ENCODE results near the gene TNIK. TPM values are rescaled to one million over a fixed set of nuclear protein-coding genes. Genes with fewer than 3 reads are reported as not detected.

Gene TNIK
- total and polyA plus RNA-seq, 2 of the 13 experiments (the other 11 are each of a cell fraction or from before 2014, with no cell fraction given): 0.15 to 0.22 TPM

- no peaks in the 10 kb centered on the region for H3K36me3 ChIP-seq (replicated peaks in 1 of 2; ENCODE audit: control insufficient read depth in 1 of 2, insufficient read depth in 2 of 2, low read length in 2 of 2)
- no peaks in the 10 kb centered on the region for H3K4me1 ChIP-seq (ENCODE audit: insufficient read depth, low read length)
- POLR2A ChIA-PET: no interaction called here
- intact Hi-C loops (cut with micrococcal nuclease; ENCODE audit: unreplicated experiment): no loop called here
- no peak overlapping the region for H2AFZ ChIP-seq (ENCODE audit: low read length)
- CTCF ChIA-PET (ENCODE audit: low intra/inter-chr PET ratio, low total read pairs): no interaction called here
- DNase-seq (ENCODE audit: low spot score) (no peak), FAIRE-seq (no peak), ATAC-seq (no peak)
- H3K4me3 ChIP-seq (replicated peaks in 1 of 3; ENCODE audit: insufficient read depth in 1 of 3, low read depth in 2 of 3, low read length in 3 of 3): no peak overlapping the region
- H4K20me1 ChIP-seq (ENCODE audit: insufficient read depth, low read length): no peaks in the 10 kb centered on the region
- no peaks in the 10 kb centered on the region for H3K9me3 ChIP-seq (ENCODE audit: low read length)
- WGBS (ENCODE audit: low lambda C conversion rate): 93% methylated on average over 1 of the region's 1 CpG
- no peak for TF ChIP-seq ATF6 (CRISPR knock-in tag; conservative IDR thresholded peaks at IDR 0.05)
- no peak for TF ChIP-seq ZBTB26 (CRISPR knock-in tag; IDR thresholded peaks at IDR 0.05; ENCODE audit: borderline replicate concordance)
- no peak for TF ChIP-seq CREBL2 (CRISPR knock-in tag; IDR thresholded peaks at IDR 0.05; ENCODE audit: borderline replicate concordance)
- TF ChIP-seq ARNT (IDR thresholded peaks at IDR 0.05): no peak
- TF ChIP-seq MAFF (IDR thresholded peaks at IDR 0.05; ENCODE audit: low read depth, low read length): no peak
- TF ChIP-seq CSRNP2 (CRISPR knock-in tag; conservative IDR thresholded peaks at IDR 0.05; ENCODE audit: low read depth): no peak
- no peak for TF ChIP-seq ZBTB7A (CRISPR knock-in tag; IDR thresholded peaks at IDR 0.05)
- TF ChIP-seq PAF1 (CRISPR knock-in tag; IDR thresholded peaks at IDR 0.05): no peak
- no peak for TF ChIP-seq RXRB (CRISPR knock-in tag; IDR thresholded peaks at IDR 0.05; ENCODE audit: borderline replicate concordance)
- TF ChIP-seq ZNF615 (CRISPR knock-in tag; IDR thresholded peaks at IDR 0.05; ENCODE audit: borderline replicate concordance): no peak
- TF ChIP-seq NFIC (IDR thresholded peaks at IDR 0.05; ENCODE audit: low read length): no peak
- TF ChIP-seq ZNF251 (CRISPR knock-in tag; IDR thresholded peaks at IDR 0.05): no peak
- no peak for TF ChIP-seq RNF2 (conservative IDR thresholded peaks at IDR 0.05; ENCODE audit: low read depth)
- TF ChIP-seq SP4 (CRISPR knock-in tag; IDR thresholded peaks at IDR 0.05): no peak
- no peak for TF ChIP-seq TBL1XR1 (IDR thresholded peaks at IDR 0.05; ENCODE audit: borderline replicate concordance, low read length, partially characterized antibody)
- TF ChIP-seq FOXK2 (IDR thresholded peaks at IDR 0.05): no peak
- no peak for TF ChIP-seq DMAP1 (CRISPR knock-in tag; IDR thresholded peaks at IDR 0.05)
- no peak for TF ChIP-seq ZSCAN31 (CRISPR knock-in tag; IDR thresholded peaks at IDR 0.05; ENCODE audit: low read depth)
- no peak for TF ChIP-seq ZNF354B (CRISPR knock-in tag; IDR thresholded peaks at IDR 0.05)
- no peak for TF ChIP-seq ZNF44 (CRISPR knock-in tag; IDR thresholded peaks at IDR 0.05)
- H3K27me3 ChIP-seq (ENCODE audit: control insufficient read depth in 1 of 2, insufficient read depth in 2 of 2, low read length in 2 of 2): no peaks in the 10 kb centered on the region
- in situ Hi-C loops (cut with HindIII; ENCODE audit: extremely low pct_ligation_motif_present, low pct_unique_long_range_greater_than_20kb): no loop called here
- no peak overlapping the region for H3K4me2 ChIP-seq (ENCODE audit: low read depth, low read length)
- H3K27ac ChIP-seq (ENCODE audit: extremely low read length, insufficient read depth, low read length): no peak overlapping the region
- no peaks in the 10 kb centered on the region for H3K79me2 ChIP-seq (ENCODE audit: insufficient read depth, low read length)
- H3K9ac ChIP-seq (ENCODE audit: insufficient read depth, low read depth, low read length): no peak overlapping the region
- BruUV-seq (replicated peaks): no TSS peak
Measured at GRCh38 chr3:171103185-171103584, 357.0 kb downstream of the TNIK start.

Measured in HepG2 (cell line).